ENCODE measurements around the gene ADAR. TPM values are rescaled to one million over a fixed set of nuclear protein-coding genes. Genes with fewer than 3 reads are reported as not detected.

The ADAR gene
- total and polyA plus RNA-seq, 8 donors = 136 to 197 (median 151) TPM

DNA sequence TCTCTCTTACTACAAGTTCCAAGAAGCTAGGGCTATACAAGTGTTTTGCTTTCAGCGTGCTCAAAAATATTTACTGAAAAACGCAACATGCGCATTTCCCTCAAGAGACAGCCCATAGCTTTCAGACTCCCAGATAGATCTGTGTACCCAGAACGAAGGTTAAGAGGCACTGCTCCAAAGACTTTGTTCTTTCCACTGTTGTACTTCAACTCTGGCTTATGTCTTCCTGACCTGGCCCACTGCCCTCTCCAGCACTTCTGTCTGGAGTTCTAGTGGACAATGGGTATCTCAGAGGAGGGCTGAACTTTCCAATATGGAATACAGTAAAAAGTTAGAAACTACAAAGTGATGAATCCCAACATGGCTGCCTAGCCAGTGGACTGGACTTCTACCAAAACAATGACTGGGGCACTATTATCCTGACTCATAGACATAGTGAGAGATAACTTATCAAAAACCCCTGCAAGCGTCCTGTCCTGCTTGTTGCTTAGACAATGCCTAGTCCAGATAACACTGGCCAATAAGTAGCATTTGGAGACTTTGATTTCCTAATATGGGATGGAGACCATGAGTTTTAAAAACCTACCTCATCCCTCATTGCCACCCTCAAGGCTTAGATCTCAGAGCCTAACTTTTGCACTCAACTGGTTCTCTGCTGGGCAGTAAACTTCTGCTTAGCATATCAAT is 8.8 kb upstream of the ADAR start:
- intact Hi-C loops (cut with DNase I) = no loop called here
- no peak overlapping the region for H3K4me3 ChIP-seq
- TF ChIP-seq, protein P1, sequence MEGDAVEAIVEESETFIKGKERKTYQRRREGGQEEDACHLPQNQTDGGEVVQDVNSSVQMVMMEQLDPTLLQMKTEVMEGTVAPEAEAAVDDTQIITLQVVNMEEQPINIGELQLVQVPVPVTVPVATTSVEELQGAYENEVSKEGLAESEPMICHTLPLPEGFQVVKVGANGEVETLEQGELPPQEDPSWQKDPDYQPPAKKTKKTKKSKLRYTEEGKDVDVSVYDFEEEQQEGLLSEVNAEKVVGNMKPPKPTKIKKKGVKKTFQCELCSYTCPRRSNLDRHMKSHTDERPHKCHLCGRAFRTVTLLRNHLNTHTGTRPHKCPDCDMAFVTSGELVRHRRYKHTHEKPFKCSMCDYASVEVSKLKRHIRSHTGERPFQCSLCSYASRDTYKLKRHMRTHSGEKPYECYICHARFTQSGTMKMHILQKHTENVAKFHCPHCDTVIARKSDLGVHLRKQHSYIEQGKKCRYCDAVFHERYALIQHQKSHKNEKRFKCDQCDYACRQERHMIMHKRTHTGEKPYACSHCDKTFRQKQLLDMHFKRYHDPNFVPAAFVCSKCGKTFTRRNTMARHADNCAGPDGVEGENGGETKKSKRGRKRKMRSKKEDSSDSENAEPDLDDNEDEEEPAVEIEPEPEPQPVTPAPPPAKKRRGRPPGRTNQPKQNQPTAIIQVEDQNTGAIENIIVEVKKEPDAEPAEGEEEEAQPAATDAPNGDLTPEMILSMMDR (IDR thresholded peaks at IDR 0.05) = no peak

DNA sequence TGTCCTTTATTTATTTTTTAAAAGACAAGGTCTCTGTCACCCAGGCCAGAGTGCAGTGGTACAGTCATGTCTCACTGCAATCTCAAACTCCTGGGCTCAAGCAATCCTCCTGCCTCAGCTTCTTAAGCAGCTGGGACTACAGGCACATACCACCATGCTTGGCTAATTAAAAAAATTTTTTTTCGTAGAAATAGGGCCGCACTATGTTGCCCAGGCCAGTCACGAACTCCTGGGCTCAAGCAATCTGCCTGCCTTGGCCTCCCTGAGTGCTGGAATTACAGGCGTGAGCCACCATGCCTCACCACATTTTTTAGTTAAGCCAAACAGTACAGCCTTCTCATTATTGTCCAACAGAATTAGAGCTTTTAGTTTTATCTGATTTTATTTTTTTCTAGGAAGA is 7.4 kb upstream of the ADAR start:
- ATAC-seq (no peak), DNase-seq (no peak)
- no peaks in the 10 kb centered on the region for H3K27me3 ChIP-seq
- no peaks in the 10 kb centered on the region for H3K36me3 ChIP-seq
- TF ChIP-seq, protein P1 (IDR thresholded peaks at IDR 0.05) = no peak
- peaks cover 0 to 10% of the 10 kb centered on the region in 2 donors for H3K4me1 ChIP-seq
- H3K4me3 ChIP-seq = no peak overlapping the region
- no peaks in the 10 kb centered on the region for H3K9me3 ChIP-seq
- no peak overlapping the region for H3K27ac ChIP-seq
- intact Hi-C loops (cut with DNase I) = no loop called here

More for the DNA sequence above, 8.8 kb upstream of the ADAR start:
- Histone ChIP-seq H3K4me1 (peaks cover 0 to 7% of the 10 kb centered on the region in 2 donors), H3K27me3 (no peaks in the 10 kb centered on the region), H3K27ac (no peak overlapping the region), H3K36me3 (no peaks in the 10 kb centered on the region), H3K9me3 (no peaks in the 10 kb centered on the region)
- DNase-seq = no peak
- no peak for ATAC-seq

DNA sequence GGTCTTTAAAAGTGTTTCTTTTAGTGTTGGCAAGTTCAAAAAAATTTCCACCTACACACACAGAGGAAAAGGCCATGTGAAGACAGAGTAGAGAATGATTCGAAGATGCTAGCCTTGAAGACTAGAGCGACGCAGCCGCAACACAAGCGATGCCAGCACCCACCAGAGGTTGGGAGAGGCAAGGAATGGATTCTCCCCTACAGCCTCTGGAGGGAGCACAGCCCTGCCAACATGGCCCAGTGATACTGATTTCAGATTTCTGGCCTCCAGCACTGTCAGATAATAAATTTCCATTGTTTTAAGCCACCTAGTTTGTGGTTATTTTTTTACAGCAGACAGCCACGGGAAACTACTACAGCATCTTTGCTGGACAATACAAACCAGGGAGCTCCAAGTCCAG is 6.9 kb upstream of the ADAR start:
- H3K4me3 ChIP-seq = no peak overlapping the region
- ATAC-seq = no peak
- intact Hi-C loops (cut with DNase I) = no loop called here
- TF ChIP-seq, protein P1 (IDR thresholded peaks at IDR 0.05) = no peak
- no peaks in the 10 kb centered on the region for H3K27me3 ChIP-seq
- H3K36me3 ChIP-seq = no peaks in the 10 kb centered on the region
- no peak for DNase-seq
- peaks cover 0 to 10% of the 10 kb centered on the region in 2 donors for H3K4me1 ChIP-seq
- H3K27ac ChIP-seq = no peak overlapping the region
- H3K9me3 ChIP-seq = no peaks in the 10 kb centered on the region

DNA sequence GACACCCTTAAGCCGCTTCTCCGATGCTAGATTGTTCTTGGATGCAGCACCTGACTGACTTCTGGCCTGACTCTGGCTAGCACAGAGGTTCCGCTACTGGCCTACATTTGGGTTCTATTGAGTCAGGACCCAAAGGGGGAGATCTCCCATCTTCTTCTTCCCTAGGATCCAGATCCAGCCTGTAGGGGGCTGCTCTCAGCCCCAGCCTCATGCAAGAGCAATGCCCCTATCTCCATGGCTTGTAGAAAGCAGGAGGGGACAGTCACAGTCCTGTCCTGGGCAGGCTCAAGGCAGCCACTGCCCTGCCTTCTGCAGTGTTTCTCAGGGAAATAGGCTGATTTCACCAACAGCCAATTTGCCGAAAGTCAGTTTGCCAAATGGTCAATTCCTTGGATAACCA is 6.3 kb upstream of the ADAR start:
- Histone ChIP-seq H3K4me1 (peaks cover 0 to 13% of the 10 kb centered on the region in 2 donors), H3K9me3 (no peaks in the 10 kb centered on the region), H3K27ac (no peak overlapping the region), H3K36me3 (no peaks in the 10 kb centered on the region), H3K27me3 (no peaks in the 10 kb centered on the region), H3K4me3 (no peak overlapping the region)
- DNase-seq (no peak), ATAC-seq (no peak)
- TF ChIP-seq, protein P1 (IDR thresholded peaks at IDR 0.05) = no peak
- intact Hi-C loops (cut with DNase I) = no loop called here

DNA sequence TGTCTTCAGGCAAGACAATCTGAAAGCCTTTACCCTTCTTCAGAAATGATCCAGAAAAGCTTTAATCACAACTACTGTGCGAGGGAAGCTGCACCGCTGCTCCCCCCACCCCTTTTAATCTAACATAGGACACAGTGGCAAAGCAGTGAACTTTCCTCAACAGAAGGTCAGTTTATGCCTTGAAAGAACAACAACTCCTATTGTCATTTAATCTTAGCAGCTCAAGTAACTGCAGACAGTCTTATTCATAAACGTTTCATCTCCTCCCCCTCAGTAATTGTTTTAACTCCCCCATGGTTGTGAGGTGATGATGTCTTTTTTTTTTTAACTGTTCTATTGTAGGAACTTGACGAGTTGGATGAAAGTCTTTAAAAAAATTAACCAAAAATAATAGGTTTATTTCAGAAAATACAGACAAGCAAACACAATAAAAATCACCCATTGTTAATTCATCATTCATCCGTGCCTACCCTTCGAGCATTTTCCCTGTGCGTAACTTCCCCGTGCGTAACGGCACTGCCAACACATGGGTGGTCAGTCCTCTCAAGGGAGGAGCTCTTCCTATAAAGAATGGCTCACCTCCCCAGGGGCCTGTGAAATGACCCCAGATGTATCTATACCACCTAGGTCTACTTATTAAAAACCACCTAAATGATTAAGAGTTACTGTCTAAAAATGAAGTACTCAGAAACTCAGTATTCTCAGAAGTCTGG is 3.3 kb upstream of the ADAR start:
- H3K36me3 ChIP-seq = no peaks in the 10 kb centered on the region
- H3K27me3 ChIP-seq = no peaks in the 10 kb centered on the region
- no peak for ATAC-seq
- no peak for DNase-seq
- intact Hi-C loops (cut with DNase I) = no loop called here
- H3K4me1 ChIP-seq = peaks cover 7 to 27% of the 10 kb centered on the region in 2 donors
- H3K4me3 ChIP-seq = no peak overlapping the region
- H3K27ac ChIP-seq = peak overlapping the region in 1 of 2 donors; percentile 99
- no peaks in the 10 kb centered on the region for H3K9me3 ChIP-seq
- TF ChIP-seq, protein P1 (IDR thresholded peaks at IDR 0.05) = no peak

Measured in left lung (tissue), 10 donors.